Lower lobe of right lung (tissue), 2 donors: ENCODE data around the gene ZYG11B. TPM values are rescaled to one million over a fixed set of nuclear protein-coding genes. Genes with fewer than 3 reads are reported as not detected.
A peak's percentile ranks its signal among the peaks of the same experiment; 100 is the strongest.
"Not testable (repeated sequence)": the region's sequence is repeated elsewhere in the genome, so short reads cannot be mapped to it uniquely, and the experiment has no call there.

Experiments used
- ATAC-seq, 2 donors: fragments of 200-7000 bp; cut with Tn5 transposase; one replicate each; pipeline ENCODE4 v1.9.1; 2020 to 2022; ENCODE audit warnings: mild to moderate bottlenecking in 2 of 2, moderate library complexity in 2 of 2
- DNase-seq: peaks from one replicate; pipeline ENCODE4 v3.0.0-alpha.2; 2020
- H3K27ac ChIP-seq: fragments of 200-600 bp; one replicate; pipeline ENCODE4 v1.8.0; 2022
- H3K27me3 ChIP-seq: fragments of 200-600 bp; one replicate; pipeline ENCODE4 v1.8.0; 2022; ENCODE audit warnings: low read depth
- H3K36me3 ChIP-seq: fragments of 200-600 bp; one replicate; pipeline ENCODE4 v1.8.0; 2022; ENCODE audit warnings: mild to moderate bottlenecking
- H3K4me1 ChIP-seq: fragments of 200-600 bp; one replicate; pipeline ENCODE4 v1.8.0; 2022
- H3K4me3 ChIP-seq: fragments of 200-600 bp; one replicate; pipeline ENCODE4 v1.8.0; 2022; ENCODE audit warnings: mild to moderate bottlenecking
- H3K9me3 ChIP-seq: fragments of 200-600 bp; one replicate; pipeline ENCODE4 v1.8.0; 2022
- intact Hi-C: fragments of 100-400 bp; cut with DNase I; formaldehyde crosslinking; loops from one replicate; pipeline ENCODE4 v1.11.0; 2022
- total RNA-seq: library from RNA; stranded (reverse); fragmentation: NEBNext Ultra II Directional; extraction: Animal tissue kit (Norgen Biotek cat#: 25700); gene quantifications from one replicate; pipeline ENCODE4 v1.2.1, GENCODE V29; 2021
- TF ChIP-seq, protein P1 (sequence below): fragments of 200-600 bp; IDR thresholded peaks from one replicate; pipeline ENCODE4 v1.8.0; 2022; ENCODE audit warnings: antibody characterized with exemption, mild to moderate bottlenecking
- donor health status: DM: no; HTN: yes; CAD: no; lungs with severe emphysema.

Gene ZYG11B
- total RNA-seq, 1 donor from 2014 or later: 30.6 TPM

- H3K9me3 ChIP-seq: no peaks in the 10 kb centered on the region
- H3K4me3 ChIP-seq: no peak overlapping the region
- TF ChIP-seq, protein P1, sequence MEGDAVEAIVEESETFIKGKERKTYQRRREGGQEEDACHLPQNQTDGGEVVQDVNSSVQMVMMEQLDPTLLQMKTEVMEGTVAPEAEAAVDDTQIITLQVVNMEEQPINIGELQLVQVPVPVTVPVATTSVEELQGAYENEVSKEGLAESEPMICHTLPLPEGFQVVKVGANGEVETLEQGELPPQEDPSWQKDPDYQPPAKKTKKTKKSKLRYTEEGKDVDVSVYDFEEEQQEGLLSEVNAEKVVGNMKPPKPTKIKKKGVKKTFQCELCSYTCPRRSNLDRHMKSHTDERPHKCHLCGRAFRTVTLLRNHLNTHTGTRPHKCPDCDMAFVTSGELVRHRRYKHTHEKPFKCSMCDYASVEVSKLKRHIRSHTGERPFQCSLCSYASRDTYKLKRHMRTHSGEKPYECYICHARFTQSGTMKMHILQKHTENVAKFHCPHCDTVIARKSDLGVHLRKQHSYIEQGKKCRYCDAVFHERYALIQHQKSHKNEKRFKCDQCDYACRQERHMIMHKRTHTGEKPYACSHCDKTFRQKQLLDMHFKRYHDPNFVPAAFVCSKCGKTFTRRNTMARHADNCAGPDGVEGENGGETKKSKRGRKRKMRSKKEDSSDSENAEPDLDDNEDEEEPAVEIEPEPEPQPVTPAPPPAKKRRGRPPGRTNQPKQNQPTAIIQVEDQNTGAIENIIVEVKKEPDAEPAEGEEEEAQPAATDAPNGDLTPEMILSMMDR: no peak
- H3K27me3 ChIP-seq: no peaks in the 10 kb centered on the region
- DNase-seq: no peak
- intact Hi-C loops: no loop called here
- no peak overlapping the region for H3K27ac ChIP-seq
- H3K4me1 ChIP-seq: no peaks in the 10 kb centered on the region
- H3K36me3 ChIP-seq: no peaks in the 10 kb centered on the region
- no peak for ATAC-seq
Observed at GRCh38 chr1:52834798-52835197, 108.5 kb downstream of the ZYG11B start.

DNA sequence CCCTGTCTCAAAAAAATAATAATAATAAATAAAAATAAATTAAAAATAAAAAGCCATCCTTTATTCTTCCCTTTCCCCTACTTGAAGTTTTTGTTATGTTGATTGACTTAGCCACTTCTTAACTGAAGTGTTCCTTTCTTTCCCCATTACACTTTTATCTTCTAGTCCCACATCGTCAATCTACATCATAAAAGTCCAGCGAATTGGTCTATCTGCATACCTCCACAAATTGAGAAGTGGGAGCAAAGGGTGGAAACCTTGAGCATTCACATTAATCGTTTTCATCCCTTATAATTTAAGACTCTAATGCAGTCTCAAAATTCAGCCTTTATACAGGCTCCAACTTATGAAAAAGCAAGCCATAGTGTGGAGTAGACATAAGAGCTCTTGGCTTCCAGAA lies 109.8 kb downstream of the ZYG11B start:
- Histone ChIP-seq H3K36me3 (no peaks in the 10 kb centered on the region), H3K27ac (no peak overlapping the region), H3K9me3 (no peaks in the 10 kb centered on the region), H3K4me1 (no peaks in the 10 kb centered on the region), H3K27me3 (peaks cover 8% of the 10 kb centered on the region), H3K4me3 (no peak overlapping the region)
- TF ChIP-seq, protein P1: no peak
- no peak for DNase-seq
- no peak for ATAC-seq
- intact Hi-C loops: no loop called here

DNA sequence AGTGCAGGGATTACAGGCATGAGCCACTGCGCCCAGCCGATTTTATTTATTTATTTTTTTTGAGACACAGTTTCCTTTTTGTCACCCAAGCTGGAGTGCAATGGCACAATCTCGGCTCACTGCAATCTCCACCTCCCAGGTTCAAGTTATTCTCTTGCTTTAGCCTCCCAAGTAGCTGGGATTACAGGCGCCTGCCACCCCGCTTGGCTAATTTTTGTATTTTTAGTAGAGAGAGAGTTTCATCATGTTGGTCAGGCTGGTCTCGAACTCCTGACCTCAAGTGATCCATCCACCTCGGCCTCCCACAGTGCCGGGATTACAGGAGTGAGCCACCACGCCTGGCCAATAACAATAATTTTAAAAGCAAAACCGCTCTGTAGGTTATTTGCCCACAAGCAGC lies 112.9 kb downstream of the ZYG11B start:
- ATAC-seq, H3K9me3 ChIP-seq, H3K27ac ChIP-seq, H3K4me1 ChIP-seq, DNase-seq, H3K4me3 ChIP-seq, H3K36me3 ChIP-seq, intact Hi-C loops: not testable (repeated sequence)
- H3K27me3 ChIP-seq: peaks cover 37% of the 10 kb centered on the region

DNA sequence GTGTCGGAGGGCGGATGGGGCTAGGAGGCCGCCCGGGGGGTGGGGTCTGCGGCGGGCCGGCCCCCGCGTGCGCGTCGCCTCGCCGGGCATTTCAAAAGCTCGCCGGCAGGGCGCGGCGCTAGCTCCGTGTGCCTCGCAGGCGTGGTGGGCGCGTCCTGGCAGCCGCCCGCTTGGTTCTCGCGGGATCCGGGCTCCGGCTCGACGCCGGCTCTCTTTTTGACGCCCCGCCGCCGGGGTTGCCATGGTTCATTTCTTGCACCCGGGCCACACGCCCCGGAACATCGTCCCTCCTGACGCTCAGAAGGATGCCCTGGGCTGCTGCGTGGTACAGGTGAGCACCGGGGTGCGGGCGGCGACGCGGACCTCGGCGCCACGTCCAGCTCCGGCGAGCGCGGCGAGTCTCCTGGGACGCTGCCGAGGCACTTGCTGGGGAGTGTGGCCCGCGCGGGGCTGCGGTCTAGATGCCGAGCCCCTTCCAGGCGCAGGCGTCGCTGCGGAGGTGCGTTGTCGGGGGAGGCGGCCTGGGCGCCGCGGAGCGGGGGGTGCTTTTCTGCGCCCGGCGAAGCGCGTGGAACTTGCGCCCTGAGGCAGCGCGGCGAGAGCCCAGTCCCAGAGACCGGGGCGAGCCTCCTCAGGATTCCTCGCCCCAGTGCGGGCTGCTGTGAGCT lies 116.5 kb downstream of the ZYG11B start, which contains the start of gene ZYG11A:
TSS of gene ZYG11A (plus strand) at position 118 of the 668 bp plus-strand sequence. CDS start at position 242, 124 bp downstream.
- ATAC-seq: peak; percentile 94 to 96
- Histone ChIP-seq H3K27ac (no peak within 1 kb of the TSS), H3K9me3 (no peaks in the 10 kb centered on the region), H3K4me3 (peak within 1 kb of the TSS; percentile 49), H3K27me3 (peaks cover 51% of the 10 kb centered on the region), H3K36me3 (no peaks in the 10 kb centered on the region), H3K4me1 (peaks cover 9% of the 10 kb centered on the region)
- TF ChIP-seq, protein P1: peak; percentile 27
- peak; percentile 61 for DNase-seq
- intact Hi-C loops: no loop called here

DNA sequence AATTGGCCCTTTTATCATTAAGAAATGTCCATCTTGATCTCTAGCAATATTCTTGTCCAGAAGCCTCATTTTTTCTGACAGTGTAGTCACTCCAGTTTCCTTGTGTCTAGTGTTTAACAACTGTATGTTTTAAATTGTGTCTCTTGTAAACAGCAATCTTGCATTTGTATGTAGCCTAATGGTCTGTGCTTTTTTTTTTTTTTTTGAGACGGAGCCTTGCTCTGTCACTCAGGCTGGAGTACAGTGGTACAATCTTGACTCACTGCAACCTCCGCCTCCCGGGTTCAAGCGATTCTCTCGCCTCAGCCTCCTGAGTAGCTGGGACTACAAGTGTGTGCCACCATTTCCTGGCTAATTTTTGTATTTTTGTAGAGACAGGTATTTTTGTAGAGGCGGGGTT lies 118.9 kb downstream of the ZYG11B start:
- H3K4me3 ChIP-seq, ATAC-seq, DNase-seq, H3K36me3 ChIP-seq, intact Hi-C loops, H3K4me1 ChIP-seq, H3K27ac ChIP-seq, H3K9me3 ChIP-seq: not testable (repeated sequence)
- peaks cover 59% of the 10 kb centered on the region for H3K27me3 ChIP-seq

DNA sequence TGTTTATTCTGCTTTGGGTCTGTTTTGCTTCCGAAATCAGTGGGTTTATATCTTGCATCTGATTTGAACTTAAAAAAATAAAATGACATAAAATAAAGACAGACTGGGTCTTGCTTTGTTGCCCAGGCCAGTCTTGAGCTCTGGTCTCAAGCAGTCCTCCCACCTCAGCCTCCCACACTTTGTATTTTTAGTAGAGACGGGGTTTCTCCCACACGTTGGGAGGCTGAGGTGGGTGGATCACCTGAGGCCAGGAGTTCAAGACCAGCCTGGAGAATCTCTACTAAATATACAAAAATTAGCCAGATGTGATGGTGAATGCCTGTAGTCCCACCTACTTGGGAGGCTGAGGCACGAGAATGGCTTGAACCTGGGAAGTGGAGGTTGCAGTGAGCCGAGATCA lies 122.2 kb downstream of the ZYG11B start:
- Histone ChIP-seq H3K9me3 (no peaks in the 10 kb centered on the region), H3K27ac (no peak overlapping the region), H3K4me1 (no peaks in the 10 kb centered on the region), H3K36me3 (no peaks in the 10 kb centered on the region), H3K27me3 (peaks cover 30% of the 10 kb centered on the region), H3K4me3 (no peak overlapping the region)
- intact Hi-C loops: no loop called here
- ATAC-seq: no peak
- TF ChIP-seq, protein P1: no peak
- no peak for DNase-seq
